Measurements from ENCODE around the gene SLC29A1.
"Not testable (repeated sequence)": the region's sequence is repeated elsewhere in the genome, so short reads cannot be mapped to it uniquely, and the experiment has no call there.

DNA sequence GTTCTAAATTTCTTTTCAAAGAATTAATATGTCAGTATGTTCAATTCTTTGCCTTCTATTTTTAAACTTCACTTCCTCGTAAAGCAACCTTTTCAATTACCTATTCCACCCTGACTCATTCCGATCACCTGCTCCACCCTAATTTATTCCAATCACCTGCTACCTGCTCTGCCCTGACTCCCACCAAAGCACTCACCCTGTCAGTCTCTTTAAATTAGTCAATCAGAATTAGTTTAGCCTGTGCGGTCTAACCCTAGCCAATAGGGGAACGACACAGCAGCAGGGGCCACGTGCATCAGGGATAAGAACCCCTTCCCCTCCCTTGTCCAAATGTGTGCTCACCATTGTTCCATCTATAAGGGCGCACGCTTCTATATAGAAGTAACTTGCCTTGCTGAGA is 38.0 kb upstream of the SLC29A1 start:
- not testable (repeated sequence) for TF ChIP-seq POLR2A (IDR thresholded peaks at IDR 0.05; ENCODE audit: low read depth, low read length); POLR2AphosphoS5 (IDR thresholded peaks at IDR 0.05; ENCODE audit: insufficient read depth, low read depth, low read length); JUN (IDR thresholded peaks at IDR 0.05; ENCODE audit: borderline replicate concordance, insufficient read depth, insufficient read length, low read depth); EZH2 (IDR thresholded peaks at IDR 0.05; ENCODE audit: borderline replicate concordance, low read depth, low read length, severe bottlenecking); FOS (IDR thresholded peaks at IDR 0.05; ENCODE audit: borderline replicate concordance, insufficient read depth, low read length); MYC (IDR thresholded peaks at IDR 0.05; ENCODE audit: low read depth, low read length)
- TF ChIP-seq, protein P1, sequence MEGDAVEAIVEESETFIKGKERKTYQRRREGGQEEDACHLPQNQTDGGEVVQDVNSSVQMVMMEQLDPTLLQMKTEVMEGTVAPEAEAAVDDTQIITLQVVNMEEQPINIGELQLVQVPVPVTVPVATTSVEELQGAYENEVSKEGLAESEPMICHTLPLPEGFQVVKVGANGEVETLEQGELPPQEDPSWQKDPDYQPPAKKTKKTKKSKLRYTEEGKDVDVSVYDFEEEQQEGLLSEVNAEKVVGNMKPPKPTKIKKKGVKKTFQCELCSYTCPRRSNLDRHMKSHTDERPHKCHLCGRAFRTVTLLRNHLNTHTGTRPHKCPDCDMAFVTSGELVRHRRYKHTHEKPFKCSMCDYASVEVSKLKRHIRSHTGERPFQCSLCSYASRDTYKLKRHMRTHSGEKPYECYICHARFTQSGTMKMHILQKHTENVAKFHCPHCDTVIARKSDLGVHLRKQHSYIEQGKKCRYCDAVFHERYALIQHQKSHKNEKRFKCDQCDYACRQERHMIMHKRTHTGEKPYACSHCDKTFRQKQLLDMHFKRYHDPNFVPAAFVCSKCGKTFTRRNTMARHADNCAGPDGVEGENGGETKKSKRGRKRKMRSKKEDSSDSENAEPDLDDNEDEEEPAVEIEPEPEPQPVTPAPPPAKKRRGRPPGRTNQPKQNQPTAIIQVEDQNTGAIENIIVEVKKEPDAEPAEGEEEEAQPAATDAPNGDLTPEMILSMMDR (IDR thresholded peaks at IDR 0.05; ENCODE audit: extremely low read depth in 1 of 2, insufficient read depth in 1 of 2, low read depth in 1 of 2, low read length in 2 of 2): not testable (repeated sequence)
- TF ChIP-seq, protein P2, sequence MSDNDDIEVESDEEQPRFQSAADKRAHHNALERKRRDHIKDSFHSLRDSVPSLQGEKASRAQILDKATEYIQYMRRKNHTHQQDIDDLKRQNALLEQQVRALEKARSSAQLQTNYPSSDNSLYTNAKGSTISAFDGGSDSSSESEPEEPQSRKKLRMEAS (IDR thresholded peaks at IDR 0.05; ENCODE audit: insufficient read depth, insufficient read length): not testable (repeated sequence)
